OCI-LY1 (cell line): ENCODE data around the gene ACSL1.

Experiments
- H2AFZ ChIP-seq: fragments of 200-600 bp; sonication (generic), shearing (Covaris generic); 2 replicates; pipeline ENCODE4 v1.6.0; 2014; ENCODE audit warnings: antibody characterized with exemption, mild to moderate bottlenecking, low read length
- H3F3A ChIP-seq: fragments of 200-600 bp; sonication (generic), shearing (Covaris generic); 2 replicates; pipeline ENCODE4 v1.6.0; 2014; ENCODE audit warnings: mild to moderate bottlenecking, antibody characterized with exemption, low read length, moderate library complexity; ENCODE audit not compliant: insufficient read depth
- H3K27ac ChIP-seq: fragments of 200-600 bp; sonication (generic); 2 replicates; pipeline ENCODE4 v1.5.1; 2014; ENCODE audit warnings: low read length, mixed run types, mild to moderate bottlenecking, low read depth; ENCODE audit not compliant: poor library complexity, severe bottlenecking
- H3K27me3 ChIP-seq: fragments of 200-600 bp; sonication (generic); 2 replicates; pipeline ENCODE4 v1.6.0; 2014; ENCODE audit warnings: antibody characterized with exemption, mild to moderate bottlenecking, low read length, moderate library complexity; ENCODE audit not compliant: insufficient read depth
- H3K36me3 ChIP-seq: fragments of 200-600 bp; sonication (generic); 2 replicates; pipeline ENCODE4 v1.6.1; 2014; ENCODE audit warnings: mild to moderate bottlenecking, antibody characterized with exemption, low read length, moderate library complexity, mixed read lengths; ENCODE audit not compliant: insufficient read depth
- H3K4me1 ChIP-seq: fragments of 200-600 bp; sonication (generic); 2 replicates; pipeline ENCODE4 v1.5.1; 2014; ENCODE audit warnings: mild to moderate bottlenecking, low read length, moderate library complexity; ENCODE audit not compliant: insufficient read depth, severe bottlenecking
- H3K4me2 ChIP-seq: fragments of 200-600 bp; sonication (generic), shearing (Covaris generic); 2 replicates; pipeline ENCODE4 v1.6.1; 2014; ENCODE audit warnings: low read length
- H3K4me3 ChIP-seq: fragments of 200-600 bp; sonication (generic); 2 replicates; pipeline ENCODE4 v1.5.1; 2014; ENCODE audit warnings: low read length, low read depth, mild to moderate bottlenecking, mixed read lengths; ENCODE audit not compliant: poor library complexity, severe bottlenecking
- H3K79me2 ChIP-seq: fragments of 200-600 bp; shearing (Covaris generic); 2 replicates; pipeline ENCODE4 v1.6.1; 2016; ENCODE audit warnings: mixed run types, low read length, mixed read lengths; ENCODE audit not compliant: insufficient read depth
- H3K9ac ChIP-seq: fragments of 200-600 bp; sonication (generic), shearing (Covaris generic); 2 replicates; pipeline ENCODE4 v1.6.1; 2014; ENCODE audit warnings: mild to moderate bottlenecking, low read length, mixed read lengths
- H3K9me2 ChIP-seq: fragments of 200-600 bp; sonication (generic), shearing (Covaris generic); 2 replicates; pipeline ENCODE4 v1.6.1; 2014; ENCODE audit warnings: low read depth, mild to moderate bottlenecking, low read length, mixed read lengths
- H3K9me3 ChIP-seq: fragments of 200-600 bp; shearing (Covaris generic); 2 replicates; pipeline ENCODE4 v1.6.1; 2014; ENCODE audit warnings: low read length, mixed read lengths
- H4K20me1 ChIP-seq: fragments of 200-600 bp; sonication (generic), shearing (Covaris generic); 2 replicates; pipeline ENCODE4 v1.6.0; 2016; ENCODE audit warnings: mild to moderate bottlenecking, low read length; ENCODE audit not compliant: insufficient read depth
- EZH2 ChIP-seq: fragments of 200-600 bp; sonication (generic), shearing (Covaris generic); IDR thresholded peaks from 2 replicates; pipeline ENCODE4 v1.8.0; 2017; ENCODE audit warnings: borderline replicate concordance, mixed run types, mild to moderate bottlenecking, antibody characterized with exemption, low read length, moderate library complexity, mixed read lengths
- TF ChIP-seq, protein P1 (sequence below): fragments of 200-600 bp; sonication (generic), shearing (Covaris generic); IDR thresholded peaks from 2 replicates; pipeline ENCODE4 v1.5.1; 2017; ENCODE audit warnings: mild to moderate bottlenecking, antibody characterized with exemption, low read length, moderate library complexity, mixed read lengths

Gene ACSL1

GRCh38 chr4:184792334-184792733 is 33.4 kb downstream of the ACSL1 start:
- Histone ChIP-seq H3K79me2 (no peaks in the 10 kb centered on the region), H3K4me1 (no peaks in the 10 kb centered on the region), H3K9ac (no peak overlapping the region), H3F3A (no peaks in the 10 kb centered on the region), H3K27ac (no peak overlapping the region), H3K9me2 (no peaks in the 10 kb centered on the region), H3K9me3 (no peaks in the 10 kb centered on the region), H4K20me1 (no peaks in the 10 kb centered on the region), H3K36me3 (no peaks in the 10 kb centered on the region), H3K27me3 (no peaks in the 10 kb centered on the region), H2AFZ (no peak overlapping the region), H3K4me3 (no peak overlapping the region), H3K4me2 (no peak overlapping the region)
- TF ChIP-seq, protein P1, sequence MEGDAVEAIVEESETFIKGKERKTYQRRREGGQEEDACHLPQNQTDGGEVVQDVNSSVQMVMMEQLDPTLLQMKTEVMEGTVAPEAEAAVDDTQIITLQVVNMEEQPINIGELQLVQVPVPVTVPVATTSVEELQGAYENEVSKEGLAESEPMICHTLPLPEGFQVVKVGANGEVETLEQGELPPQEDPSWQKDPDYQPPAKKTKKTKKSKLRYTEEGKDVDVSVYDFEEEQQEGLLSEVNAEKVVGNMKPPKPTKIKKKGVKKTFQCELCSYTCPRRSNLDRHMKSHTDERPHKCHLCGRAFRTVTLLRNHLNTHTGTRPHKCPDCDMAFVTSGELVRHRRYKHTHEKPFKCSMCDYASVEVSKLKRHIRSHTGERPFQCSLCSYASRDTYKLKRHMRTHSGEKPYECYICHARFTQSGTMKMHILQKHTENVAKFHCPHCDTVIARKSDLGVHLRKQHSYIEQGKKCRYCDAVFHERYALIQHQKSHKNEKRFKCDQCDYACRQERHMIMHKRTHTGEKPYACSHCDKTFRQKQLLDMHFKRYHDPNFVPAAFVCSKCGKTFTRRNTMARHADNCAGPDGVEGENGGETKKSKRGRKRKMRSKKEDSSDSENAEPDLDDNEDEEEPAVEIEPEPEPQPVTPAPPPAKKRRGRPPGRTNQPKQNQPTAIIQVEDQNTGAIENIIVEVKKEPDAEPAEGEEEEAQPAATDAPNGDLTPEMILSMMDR, result no peak
- no peak for TF ChIP-seq EZH2

DNA sequence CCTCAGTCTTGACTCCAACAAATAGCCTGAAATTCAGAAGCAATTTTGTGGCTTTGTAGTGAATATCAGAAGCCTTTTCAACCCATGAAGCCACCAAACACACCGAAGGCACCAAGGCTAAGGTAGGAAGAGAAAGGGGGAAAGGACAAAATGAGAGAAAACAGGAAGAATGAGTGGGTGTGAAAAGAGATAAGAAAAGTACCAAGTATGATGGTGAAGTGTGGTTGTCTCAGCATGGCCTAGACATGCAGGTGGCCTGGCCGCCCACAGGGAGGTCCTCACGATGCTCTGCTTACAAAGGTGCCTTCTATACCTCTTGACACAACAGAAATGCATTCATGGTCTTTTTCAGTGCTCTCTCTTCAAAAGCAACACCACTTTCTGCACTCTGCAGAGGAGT is 34.9 kb downstream of the ACSL1 start:
- no peaks in the 10 kb centered on the region for H3K9me2 ChIP-seq
- no peaks in the 10 kb centered on the region for H3K4me1 ChIP-seq
- no peak overlapping the region for H2AFZ ChIP-seq
- no peak overlapping the region for H3K9ac ChIP-seq
- H4K20me1 ChIP-seq, result no peaks in the 10 kb centered on the region
- no peaks in the 10 kb centered on the region for H3K9me3 ChIP-seq
- no peak overlapping the region for H3K4me2 ChIP-seq
- H3K79me2 ChIP-seq, result no peaks in the 10 kb centered on the region
- no peaks in the 10 kb centered on the region for H3K36me3 ChIP-seq
- H3F3A ChIP-seq, result no peaks in the 10 kb centered on the region
- H3K4me3 ChIP-seq, result no peak overlapping the region
- TF ChIP-seq, protein P1, result no peak
- no peak for TF ChIP-seq EZH2
- no peaks in the 10 kb centered on the region for H3K27me3 ChIP-seq
- no peak overlapping the region for H3K27ac ChIP-seq

DNA sequence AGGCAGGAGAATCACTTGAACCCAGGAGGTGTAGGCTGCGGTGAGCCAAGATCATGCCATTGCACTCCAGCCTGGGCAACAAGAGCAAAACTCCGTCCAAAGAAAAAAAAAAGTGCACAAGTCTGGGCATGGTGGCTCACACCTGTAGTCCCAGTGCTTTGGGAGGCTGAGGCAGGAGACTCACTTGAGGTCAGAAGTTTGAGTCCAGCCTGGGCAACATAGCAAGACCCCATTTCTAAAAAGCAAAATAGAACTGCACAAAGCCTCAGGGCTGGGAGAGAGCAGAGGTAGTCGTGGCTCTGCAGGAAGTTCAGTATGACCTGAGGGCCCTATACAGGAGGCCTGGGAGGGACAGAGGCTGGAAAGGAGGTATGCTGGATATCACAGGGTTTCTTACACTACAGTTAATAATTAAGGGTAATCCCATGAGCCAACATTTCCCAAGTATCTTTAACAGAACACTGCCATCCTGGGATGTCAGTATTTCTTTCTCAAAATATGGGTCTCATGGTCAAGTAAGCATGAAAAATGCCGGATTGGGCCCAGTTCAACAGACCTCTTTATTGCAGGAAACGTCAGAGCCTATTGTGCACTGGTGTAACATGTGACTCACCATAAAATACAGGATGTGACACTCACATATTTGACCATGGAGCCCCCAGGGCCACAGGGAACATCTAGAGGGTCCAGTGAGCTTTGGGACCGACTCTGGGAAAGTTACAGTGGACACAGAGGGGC is 37.8 kb downstream of the ACSL1 start:
- Histone ChIP-seq H3K27ac (no peak overlapping the region), H2AFZ (no peak overlapping the region), H3K4me2 (no peak overlapping the region), H3F3A (no peaks in the 10 kb centered on the region), H3K4me3 (no peak overlapping the region), H3K79me2 (no peaks in the 10 kb centered on the region), H3K9me2 (no peaks in the 10 kb centered on the region), H3K4me1 (peaks cover 5% of the 10 kb centered on the region), H3K36me3 (no peaks in the 10 kb centered on the region), H3K27me3 (no peaks in the 10 kb centered on the region), H4K20me1 (no peaks in the 10 kb centered on the region), H3K9me3 (no peaks in the 10 kb centered on the region), H3K9ac (no peak overlapping the region)
- no peak for TF ChIP-seq EZH2
- TF ChIP-seq, protein P1, result no peak
